ENCODE data around the gene ZNF595. TPM values are rescaled to one million over a fixed set of nuclear protein-coding genes. Genes with fewer than 3 reads are reported as not detected.
A peak's percentile ranks its signal among the peaks of the same experiment; 100 is the strongest.
"Not testable (repeated sequence)": the region's sequence is repeated elsewhere in the genome, so short reads cannot be mapped to it uniquely, and the experiment has no call there.

The ZNF595 gene
- total RNA-seq, 2 experiments from 2014 or later, result 8.5 to 10.6 TPM

DNA sequence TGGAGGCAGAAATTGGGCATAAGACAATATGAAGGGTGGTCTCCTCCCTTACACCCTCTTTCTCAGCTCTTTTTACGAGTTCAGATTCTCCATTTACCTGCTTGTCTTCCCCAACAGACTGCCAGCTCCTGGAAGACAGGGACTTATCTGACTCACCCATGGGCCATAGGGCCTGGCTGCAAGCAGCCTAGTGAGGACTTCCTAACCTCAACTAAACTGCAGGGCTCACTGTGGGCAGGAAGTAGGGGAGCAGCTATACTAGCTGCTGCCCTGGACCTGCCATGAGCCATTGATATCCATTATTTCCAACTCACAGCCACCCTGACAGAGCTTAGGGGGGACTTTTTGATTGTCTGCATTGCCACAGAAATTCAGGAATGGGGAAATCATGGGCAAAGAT lies 59.6 kb downstream of the ZNF595 start:
- H3K27me3 Mint-ChIP-seq, result peaks cover 15% of the 10 kb centered on the region
- no peaks in the 10 kb centered on the region for H3K4me1 Mint-ChIP-seq
- no peak overlapping the region for H3K27ac Mint-ChIP-seq
- ATAC-seq (no peak), DNase-seq (no peak)
- peaks cover 44% of the 10 kb centered on the region for H3K9me3 Mint-ChIP-seq (ENCODE audit: low read depth)
- peaks cover 13% of the 10 kb centered on the region for H3K36me3 Mint-ChIP-seq
- H3K4me3 Mint-ChIP-seq, result no peak overlapping the region
- CTCF ChIA-PET, result no interaction called here

DNA sequence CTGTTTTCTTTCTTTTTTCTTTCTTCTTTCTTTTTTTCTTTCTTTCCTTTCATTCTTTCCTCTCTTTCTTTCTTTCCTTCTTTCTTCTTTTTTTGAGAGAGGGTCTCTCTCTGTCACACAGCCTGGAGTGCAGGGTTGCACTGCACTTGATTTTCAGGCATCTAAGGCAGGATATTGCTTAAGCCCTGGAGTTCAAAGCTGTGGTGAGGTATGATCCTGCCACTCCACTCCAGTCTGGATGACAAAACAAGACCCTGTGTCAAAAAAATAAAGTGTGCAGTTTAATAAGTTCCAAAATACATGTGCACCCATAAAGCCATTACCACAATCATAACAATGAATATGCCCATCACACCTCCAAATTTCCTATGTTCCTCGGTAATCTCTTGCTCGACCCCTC lies 60.6 kb downstream of the ZNF595 start:
- Mint-ChIP-seq H3K4me3 (no peak overlapping the region), H3K27ac (no peak overlapping the region), H3K27me3 (peaks cover 6% of the 10 kb centered on the region), H3K4me1 (no peaks in the 10 kb centered on the region), H3K36me3 (peaks cover 10% of the 10 kb centered on the region), H3K9me3 (ENCODE audit: low read depth) (peaks cover 36% of the 10 kb centered on the region)
- ATAC-seq, result no peak
- CTCF ChIA-PET, result no interaction called here
- DNase-seq, result no peak

DNA sequence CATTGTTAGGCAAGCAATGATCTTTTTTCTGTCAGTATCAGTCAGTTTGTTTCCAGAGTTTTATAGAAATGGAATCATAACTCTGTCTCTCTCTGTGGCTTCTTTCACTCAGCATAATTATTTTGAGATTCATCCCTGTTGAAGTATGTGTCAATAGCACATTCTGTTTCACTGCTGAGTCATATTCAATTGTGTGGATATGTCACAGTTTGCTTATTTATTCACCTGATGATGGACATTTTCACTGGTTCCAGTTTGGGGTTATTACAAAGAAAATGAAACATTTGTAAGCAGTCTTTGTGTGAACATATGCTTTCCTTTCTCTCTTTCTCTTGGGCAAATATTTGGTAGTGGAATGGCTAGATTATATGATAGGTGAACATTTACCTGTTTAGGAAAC lies 61.0 kb downstream of the ZNF595 start:
- no peak for ATAC-seq
- Mint-ChIP-seq H3K36me3 (peaks cover 7% of the 10 kb centered on the region), H3K9me3 (ENCODE audit: low read depth) (peaks cover 32% of the 10 kb centered on the region), H3K27me3 (peaks cover 3% of the 10 kb centered on the region), H3K27ac (no peak overlapping the region), H3K4me1 (no peaks in the 10 kb centered on the region), H3K4me3 (no peak overlapping the region)
- CTCF ChIA-PET, result no interaction called here
- no peak for DNase-seq

DNA sequence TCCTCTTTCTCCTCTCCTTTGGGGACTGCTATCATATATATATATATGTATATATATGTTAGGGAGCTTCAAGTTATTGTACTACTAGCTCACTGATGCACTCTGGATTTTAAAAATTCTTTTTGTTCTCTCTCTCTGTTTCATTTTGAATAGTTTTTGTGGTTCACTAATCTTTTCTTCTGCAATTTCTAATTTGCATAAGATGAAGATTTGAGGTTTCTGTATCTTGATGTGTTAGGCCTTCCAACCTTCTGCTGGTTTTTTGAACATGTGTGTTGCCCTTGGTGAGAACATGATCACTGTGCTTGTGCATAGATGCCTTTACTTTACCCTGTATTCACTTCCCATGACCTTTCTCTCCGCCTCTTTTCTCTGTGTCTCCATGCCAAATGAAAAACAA lies 63.4 kb downstream of the ZNF595 start:
- Mint-ChIP-seq H3K27ac (no peak overlapping the region), H3K4me3 (no peak overlapping the region), H3K4me1 (peaks cover 10% of the 10 kb centered on the region), H3K27me3 (no peaks in the 10 kb centered on the region), H3K9me3 (ENCODE audit: low read depth) (peaks cover 23% of the 10 kb centered on the region), H3K36me3 (peaks cover 9% of the 10 kb centered on the region)
- DNase-seq, result no peak
- CTCF ChIA-PET, result no interaction called here
- no peak for ATAC-seq

DNA sequence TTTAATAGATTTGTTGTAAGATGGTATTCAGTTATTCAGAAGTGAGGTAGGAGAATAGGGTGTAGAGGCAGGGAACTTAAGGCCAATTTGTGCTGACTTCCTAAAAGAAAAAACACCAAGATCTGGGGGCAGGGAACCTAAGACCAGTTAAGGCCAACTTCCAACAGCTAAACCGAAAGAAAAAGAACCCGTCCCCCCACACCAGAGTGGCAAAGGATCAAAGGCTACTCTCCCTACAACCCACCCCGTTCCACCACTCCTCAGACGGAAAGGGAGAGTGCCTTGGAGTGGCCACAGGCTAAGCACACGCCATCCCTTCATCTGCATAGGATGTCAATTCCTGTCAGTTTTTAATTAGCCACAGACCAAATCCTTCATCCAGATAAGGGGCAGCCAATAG lies 67.5 kb downstream of the ZNF595 start:
- no peak overlapping the region for H3K4me3 Mint-ChIP-seq
- peaks cover 29% of the 10 kb centered on the region for H3K4me1 Mint-ChIP-seq
- CTCF ChIA-PET, result no interaction called here
- peaks cover 22% of the 10 kb centered on the region for H3K9me3 Mint-ChIP-seq (ENCODE audit: low read depth)
- no peaks in the 10 kb centered on the region for H3K27me3 Mint-ChIP-seq
- DNase-seq (no peak), ATAC-seq (no peak)
- no peak overlapping the region for H3K27ac Mint-ChIP-seq
- peaks cover 32% of the 10 kb centered on the region for H3K36me3 Mint-ChIP-seq

DNA sequence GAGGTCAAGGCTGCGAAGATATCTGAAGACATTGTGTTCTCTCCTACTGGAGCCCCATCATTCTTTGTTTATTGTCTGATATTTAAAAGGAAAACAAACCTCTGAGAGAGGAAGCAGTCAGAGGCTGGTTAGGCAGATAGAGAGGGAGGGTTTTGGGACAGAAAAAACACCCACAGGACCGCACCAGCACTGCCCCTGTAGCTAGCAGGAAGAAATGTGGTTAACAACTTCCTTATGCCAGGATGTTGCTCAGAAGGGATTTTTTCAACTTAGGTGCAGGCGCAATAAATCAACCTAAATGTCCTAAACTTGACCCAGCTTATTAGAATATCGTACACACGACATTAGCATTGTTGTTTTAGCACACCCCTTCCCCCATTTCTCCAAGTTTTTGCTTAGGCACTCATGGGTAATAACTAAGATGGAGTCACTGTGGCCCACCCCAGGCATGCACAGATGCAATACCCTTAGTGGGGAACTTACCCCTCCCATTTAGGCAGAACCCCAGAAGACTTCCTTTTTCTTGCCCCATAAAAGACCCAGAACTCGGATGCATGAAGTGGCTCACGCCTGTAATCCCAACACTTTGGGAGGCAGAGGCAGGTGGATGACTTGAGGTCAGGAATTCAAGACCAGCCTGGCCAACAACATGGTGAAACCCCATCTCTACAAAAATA lies 68.4 kb downstream of the ZNF595 start:
- Mint-ChIP-seq H3K27me3 (no peaks in the 10 kb centered on the region), H3K9me3 (ENCODE audit: low read depth) (peaks cover 26% of the 10 kb centered on the region), H3K4me1 (peaks cover 34% of the 10 kb centered on the region), H3K4me3 (no peak overlapping the region), H3K36me3 (peaks cover 42% of the 10 kb centered on the region), H3K27ac (peak overlapping the region; percentile 65)
- CTCF ChIA-PET, result no interaction called here
- peak; percentile 62 for DNase-seq
- no peak for ATAC-seq

DNA sequence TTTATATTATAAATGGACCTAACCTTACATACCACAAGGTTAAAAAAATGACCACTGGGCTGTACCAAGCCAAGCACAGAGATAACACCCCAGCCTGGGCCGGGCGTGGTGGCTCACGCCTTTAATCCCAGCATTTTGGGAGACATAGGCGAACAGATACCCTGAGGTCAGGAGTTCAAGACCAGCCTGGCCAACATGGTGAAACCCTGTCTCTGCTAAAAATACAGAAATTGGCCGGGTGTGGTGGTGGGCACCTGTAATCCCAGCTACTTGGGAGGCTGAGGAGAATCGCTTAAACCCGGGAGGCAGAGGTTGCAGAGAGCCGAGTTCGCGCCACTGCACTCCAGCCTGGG lies 70.8 kb downstream of the ZNF595 start:
- peak overlapping the region; percentile 88 for H3K4me3 Mint-ChIP-seq
- H3K9me3 Mint-ChIP-seq (ENCODE audit: low read depth), result peaks cover 30% of the 10 kb centered on the region
- H3K4me1 Mint-ChIP-seq, result peaks cover 38% of the 10 kb centered on the region
- H3K36me3 Mint-ChIP-seq, result peaks cover 64% of the 10 kb centered on the region
- H3K27me3 Mint-ChIP-seq, DNase-seq, ATAC-seq: not testable (repeated sequence)
- CTCF ChIA-PET, result interaction anchor here (1.4 to 1.5 kb wide), 2 partner anchors 121 to 550 kb away, joined by 3 to 4 read pairs; partner anchors contain the start of genes ATP5ME and MYL5
- H3K27ac Mint-ChIP-seq, result peak overlapping the region; percentile 98

DNA sequence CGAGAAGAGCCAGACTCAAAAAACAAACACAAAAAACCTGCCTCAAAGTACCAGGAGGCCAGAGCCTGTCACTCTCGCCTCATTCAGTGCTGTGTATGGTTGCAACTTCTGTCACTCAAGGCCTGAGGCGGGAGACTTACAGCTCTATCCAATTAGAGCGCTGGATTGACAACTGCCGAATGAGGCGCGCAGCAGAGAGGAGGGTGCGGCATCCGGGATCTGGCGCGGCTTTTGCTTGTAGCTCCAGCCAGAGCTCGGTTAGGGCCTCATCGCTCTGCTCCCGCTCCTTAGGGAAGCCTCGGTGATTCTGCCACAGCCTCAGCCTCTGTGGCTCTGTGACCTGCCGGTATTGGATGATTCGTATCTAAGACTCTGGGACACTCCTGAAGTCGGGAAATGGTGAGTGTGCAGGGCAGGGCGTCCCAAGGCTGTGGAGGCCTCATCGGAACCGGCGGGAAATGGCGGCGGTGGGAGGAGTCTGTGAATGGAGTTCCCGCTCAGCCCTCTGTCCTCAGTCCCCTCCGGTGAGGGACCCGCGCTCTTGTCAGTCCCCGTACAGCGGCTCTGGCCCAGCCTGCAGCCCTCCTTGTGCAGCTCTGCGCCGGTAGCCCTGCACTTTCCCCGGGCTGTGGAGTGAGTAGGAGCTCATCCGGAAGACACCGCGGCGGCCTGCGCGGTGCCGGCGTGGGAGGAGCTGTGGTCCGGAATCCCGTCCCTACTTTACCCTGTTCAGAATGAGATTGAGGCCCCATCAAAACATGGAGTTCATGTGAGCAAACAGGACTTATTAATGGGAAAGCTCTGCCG lies 71.4 kb downstream of the ZNF595 start, which contains the start of gene ZNF718:
ZNF718 (plus strand) TSS at position 227 of the 807 bp plus-strand sequence; CDS start at position 397, 170 bp downstream.
- DNase-seq, result peak; percentile 96
- Mint-ChIP-seq H3K4me1 (peaks cover 38% of the 10 kb centered on the region), H3K36me3 (peaks cover 70% of the 10 kb centered on the region), H3K9me3 (ENCODE audit: low read depth) (peaks cover 31% of the 10 kb centered on the region), H3K27ac (peak within 1 kb of the TSS; percentile 98), H3K27me3 (no peaks in the 10 kb centered on the region), H3K4me3 (peak within 1 kb of the TSS; percentile 88)
- peak; percentile 98 for ATAC-seq
- CTCF ChIA-PET, result interaction anchor here (0.6 to 1.5 kb wide), 4 partner anchors 35 to 550 kb away, joined by 3 to 4 read pairs (median 3); partner anchors contain the start of genes ATP5ME and MYL5

DNA sequence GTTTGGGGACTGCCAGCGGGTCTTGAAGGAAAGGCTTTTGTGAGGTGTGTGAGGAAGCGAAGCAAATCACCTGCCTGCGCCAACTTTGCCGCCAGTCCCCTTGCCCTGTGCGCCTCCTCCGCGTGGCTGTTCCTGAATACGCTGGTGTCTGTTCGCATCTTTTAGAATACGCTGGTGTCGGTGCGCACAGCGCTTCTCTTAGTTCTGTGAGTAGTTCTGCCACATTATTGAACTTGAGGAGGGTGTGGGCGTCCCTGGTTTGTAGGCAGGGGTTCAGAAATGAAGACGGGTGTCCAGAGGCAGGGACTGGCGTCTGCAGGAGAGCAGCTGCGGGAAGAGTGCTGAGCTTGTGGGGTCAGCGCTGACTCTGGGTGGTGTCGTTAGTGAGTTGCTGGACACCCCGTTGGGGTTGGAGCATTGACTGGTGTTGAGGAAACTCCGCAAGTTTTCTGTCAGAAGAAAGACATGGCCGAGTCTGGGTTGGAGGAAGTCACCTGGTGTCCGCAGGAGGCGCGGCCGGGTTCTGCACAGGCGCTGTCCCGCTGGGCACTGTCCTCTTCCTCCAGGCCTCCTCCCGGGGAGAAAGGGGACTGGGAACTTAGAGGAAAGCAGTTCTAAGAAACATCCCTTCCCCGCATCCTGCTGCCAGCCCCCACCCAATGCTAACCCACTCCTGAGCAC lies 72.1 kb downstream of the ZNF595 start:
- H3K27me3 Mint-ChIP-seq, result no peaks in the 10 kb centered on the region
- DNase-seq (peak; percentile 43), ATAC-seq (peak; percentile 4)
- peak overlapping the region; percentile 88 for H3K4me3 Mint-ChIP-seq
- CTCF ChIA-PET, result interaction anchor here (1.2 to 1.5 kb wide), 3 partner anchors 53 to 549 kb away, joined by 3 to 4 read pairs (median 3); partner anchors contain the start of genes ATP5ME and MYL5
- H3K9me3 Mint-ChIP-seq (ENCODE audit: low read depth), result peaks cover 35% of the 10 kb centered on the region
- H3K36me3 Mint-ChIP-seq, result peaks cover 77% of the 10 kb centered on the region
- H3K27ac Mint-ChIP-seq, result peak overlapping the region; percentile 98
- peaks cover 38% of the 10 kb centered on the region for H3K4me1 Mint-ChIP-seq

DNA sequence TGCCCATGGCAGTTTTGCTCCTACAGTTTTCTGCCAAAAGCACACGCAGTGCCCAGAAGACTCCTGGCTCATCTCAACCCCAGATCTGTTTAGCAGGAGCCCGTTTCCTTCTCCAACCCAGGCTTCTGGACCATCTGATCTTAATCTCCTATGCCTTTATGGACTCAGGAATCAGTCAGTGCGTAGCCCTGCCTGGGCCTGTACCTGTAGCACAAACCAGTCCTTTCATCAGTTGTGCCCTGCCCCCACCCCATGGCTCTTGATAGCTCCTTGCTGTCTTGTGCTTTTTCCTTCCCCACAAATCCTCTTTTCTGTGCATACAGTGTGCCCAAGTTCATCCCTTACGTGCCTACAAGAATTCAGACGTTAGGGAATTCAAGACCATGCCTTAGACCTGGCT lies 72.7 kb downstream of the ZNF595 start:
- no peak for ATAC-seq
- Mint-ChIP-seq H3K9me3 (ENCODE audit: low read depth) (peaks cover 34% of the 10 kb centered on the region), H3K4me1 (peaks cover 35% of the 10 kb centered on the region), H3K27ac (peak overlapping the region; percentile 98), H3K4me3 (peak overlapping the region; percentile 88), H3K27me3 (no peaks in the 10 kb centered on the region), H3K36me3 (peaks cover 82% of the 10 kb centered on the region)
- DNase-seq, result no peak
- CTCF ChIA-PET, result no interaction called here

DNA sequence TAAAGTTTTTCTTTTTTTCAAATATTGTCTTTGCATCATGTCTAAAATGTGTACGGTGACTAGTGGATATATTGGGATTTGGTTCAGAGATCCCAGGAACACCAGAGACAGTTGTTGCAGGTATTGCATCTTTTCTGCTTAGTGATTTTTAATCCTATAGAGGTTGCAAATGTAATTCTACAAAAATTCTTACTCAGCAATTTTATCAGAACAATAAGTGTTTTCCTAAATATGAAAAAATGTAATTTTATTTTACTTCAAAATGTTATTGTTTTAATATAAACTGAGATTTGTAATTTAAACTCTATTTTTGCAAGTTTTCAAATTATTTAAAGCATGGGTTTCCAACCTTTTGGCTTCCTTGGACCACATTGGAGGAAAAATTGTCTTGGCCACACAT lies 79.4 kb downstream of the ZNF595 start:
- peaks cover 2% of the 10 kb centered on the region for H3K4me1 Mint-ChIP-seq
- CTCF ChIA-PET, result no interaction called here
- H3K4me3 Mint-ChIP-seq, result no peak overlapping the region
- H3K36me3 Mint-ChIP-seq, result peaks cover 84% of the 10 kb centered on the region
- no peaks in the 10 kb centered on the region for H3K27me3 Mint-ChIP-seq
- H3K27ac Mint-ChIP-seq, result no peak overlapping the region
- H3K9me3 Mint-ChIP-seq (ENCODE audit: low read depth), result peaks cover 32% of the 10 kb centered on the region
- no peak for ATAC-seq
- DNase-seq, result no peak

All from activated CD8-positive, alpha-beta memory T cell treated with anti-CD3 and anti-CD28 coated beads, Interleukin-2, amount 10 ng/mL, durations not matched to agents 7 days and 5 days (primary cell).